CD4-positive, CD25-positive, alpha-beta regulatory T cell (primary cell): Measurements from ENCODE around the gene TCOF1. TPM values are rescaled to one million over a fixed set of nuclear protein-coding genes. Genes with fewer than 3 reads are reported as not detected.

Source experiments
- ATAC-seq, 2 donors: fragments of 150-1000 bp; cut with Tn5 transposase; one replicate each; pipeline ENCODE4 v1.10.0; 2021; ENCODE audit warnings: low read depth in 2 of 2, moderate number of reproducible peaks in 2 of 2, moderate library complexity in 1 of 2
- DNase-seq, 3 donors: peaks; one replicate each; pipeline versions ENCODE4 v3.0.0 to v3.0.0-alpha.2; 2012 to 2022; ENCODE audit warnings: mixed read lengths in 1 of 3
- H3K27ac ChIP-seq: one replicate; pipeline ENCODE4 v1.7.0; 2013; ENCODE audit warnings: mild to moderate bottlenecking, low read length; ENCODE audit not compliant: insufficient read depth, poor library complexity, severe bottlenecking
- H3K27me3 ChIP-seq: one replicate; pipeline ENCODE4 v1.7.0; 2013; ENCODE audit warnings: low read length; ENCODE audit not compliant: control insufficient read depth, insufficient read depth
- H3K36me3 ChIP-seq: one replicate; pipeline ENCODE4 v1.7.0; 2013; ENCODE audit warnings: mild to moderate bottlenecking, low read length, moderate library complexity; ENCODE audit not compliant: control insufficient read depth, insufficient read depth
- H3K4me1 ChIP-seq: 2 replicates; pipeline ENCODE4 v1.7.0; 2013; ENCODE audit warnings: mild to moderate bottlenecking, low read length; ENCODE audit not compliant: insufficient read depth, control insufficient read depth, poor library complexity, severe bottlenecking
- H3K4me3 ChIP-seq: one replicate; pipeline ENCODE4 v1.7.0; 2013; ENCODE audit warnings: low read depth, mild to moderate bottlenecking, low read length, moderate library complexity
- H3K9me3 ChIP-seq, 2 experiments: 1 replicate in 1 of 2; 2 replicates in 1 of 2; pipeline ENCODE4 v1.7.0; 2013; ENCODE audit warnings: low read length in 2 of 2, mild to moderate bottlenecking in 1 of 2, moderate library complexity in 1 of 2; ENCODE audit not compliant: control insufficient read depth in 2 of 2
- H3K27ac Mint-ChIP-seq, 3 donors: one replicate each; pipeline ENCODE4 v1.8.0; 2020 to 2022; ENCODE audit warnings: mild to moderate bottlenecking in 3 of 3, mixed read lengths in 3 of 3, moderate library complexity in 2 of 3
- H3K27me3 Mint-ChIP-seq: one replicate; pipeline ENCODE4 v1.8.0; 2022; ENCODE audit warnings: mild to moderate bottlenecking, mixed read lengths
- H3K36me3 Mint-ChIP-seq: one replicate; pipeline ENCODE4 v1.8.0; 2020; ENCODE audit warnings: mixed read lengths
- H3K4me1 Mint-ChIP-seq, 4 donors: one replicate each; pipeline ENCODE4 v1.8.0; 2020 to 2022; ENCODE audit warnings: mixed read lengths in 4 of 4, mild to moderate bottlenecking in 1 of 4
- H3K4me3 Mint-ChIP-seq, 4 donors: one replicate each; pipeline ENCODE4 v1.8.0; 2020 to 2022; ENCODE audit warnings: mild to moderate bottlenecking in 4 of 4, mixed read lengths in 4 of 4, moderate library complexity in 3 of 4
- H3K9me3 Mint-ChIP-seq, 7 donors: one replicate each; pipeline ENCODE4 v1.8.0; 2020 to 2022; ENCODE audit warnings: mixed read lengths in 7 of 7, mild to moderate bottlenecking in 3 of 7, moderate library complexity in 2 of 7
- polyA plus RNA-seq, 4 donors: library from polyadenylated mRNA; unstranded; fragments of 300-500 nt; fragmentation: Illumina TruSeq; gene quantifications; one replicate each; pipeline ENCODE4 v1.2.3, GENCODE V29; 2021
- total RNA-seq: library from RNA; stranded (reverse); gene quantifications from one replicate; pipeline ENCODE4 v1.2.3, GENCODE V29; 2022

TCOF1 gene
- total and polyA plus RNA-seq, 5 donors from 2014 or later, result 2.7 to 58.3 (median 3.9) TPM

GRCh38 chr5:150320044-150320613 is 37.4 kb upstream of the TCOF1 start:
- no peak overlapping the region for H3K4me3 Mint-ChIP-seq
- no peaks in the 10 kb centered on the region for H3K4me1 Mint-ChIP-seq
- no peak overlapping the region for H3K27ac ChIP-seq

GRCh38 chr5:150321211-150321610 is 36.3 kb upstream of the TCOF1 start:
- H3K4me3 Mint-ChIP-seq, result no peak overlapping the region
- H3K4me1 Mint-ChIP-seq, result no peaks in the 10 kb centered on the region
- ATAC-seq (no peak), DNase-seq (no peak)
- peaks cover 0 to 2% (median 0%) of the 10 kb centered on the region in 7 donors for H3K9me3 Mint-ChIP-seq
- H3K9me3 ChIP-seq, result no peaks in the 10 kb centered on the region
- H3K36me3 Mint-ChIP-seq, result no peaks in the 10 kb centered on the region
- no peak overlapping the region for H3K27ac Mint-ChIP-seq
- no peaks in the 10 kb centered on the region for H3K27me3 ChIP-seq
- H3K27me3 Mint-ChIP-seq, result peaks cover 14% of the 10 kb centered on the region
- H3K4me3 ChIP-seq, result no peak overlapping the region
- no peaks in the 10 kb centered on the region for H3K36me3 ChIP-seq
- no peak overlapping the region for H3K27ac ChIP-seq
- H3K4me1 ChIP-seq, result no peaks in the 10 kb centered on the region

More at GRCh38 chr5:150320044-150320613, 37.4 kb upstream of the TCOF1 start:
- DNase-seq (no peak), ATAC-seq (no peak)
- H3K36me3 Mint-ChIP-seq, result no peaks in the 10 kb centered on the region
- H3K27ac Mint-ChIP-seq, result no peak overlapping the region
- Histone ChIP-seq H3K9me3 (no peaks in the 10 kb centered on the region), H3K36me3 (no peaks in the 10 kb centered on the region), H3K4me3 (no peak overlapping the region), H3K27me3 (no peaks in the 10 kb centered on the region), H3K4me1 (no peaks in the 10 kb centered on the region)
- H3K9me3 Mint-ChIP-seq, result peaks cover 0 to 2% (median 0%) of the 10 kb centered on the region in 7 donors
- peaks cover 18% of the 10 kb centered on the region for H3K27me3 Mint-ChIP-seq

- Mint-ChIP-seq H3K4me3 (no peak overlapping the region), H3K9me3 (peaks cover 0 to 2% (median 0%) of the 10 kb centered on the region in 7 donors), H3K27ac (no peak overlapping the region), H3K36me3 (no peaks in the 10 kb centered on the region), H3K27me3 (peaks cover 14% of the 10 kb centered on the region), H3K4me1 (no peaks in the 10 kb centered on the region)
- no peaks in the 10 kb centered on the region for H3K36me3 ChIP-seq
- DNase-seq (no peak), ATAC-seq (no peak)
- H3K27ac ChIP-seq, result no peak overlapping the region
- no peak overlapping the region for H3K4me3 ChIP-seq
- no peaks in the 10 kb centered on the region for H3K27me3 ChIP-seq
- H3K9me3 ChIP-seq, result no peaks in the 10 kb centered on the region
- no peaks in the 10 kb centered on the region for H3K4me1 ChIP-seq
Measured at GRCh38 chr5:150321784-150322183, 35.7 kb upstream of the TCOF1 start.

GRCh38 chr5:150322202-150322601 is 35.3 kb upstream of the TCOF1 start:
- Mint-ChIP-seq H3K9me3 (peaks cover 0 to 2% (median 0%) of the 10 kb centered on the region in 7 donors), H3K4me3 (no peak overlapping the region), H3K27ac (no peak overlapping the region), H3K4me1 (no peaks in the 10 kb centered on the region), H3K27me3 (peaks cover 14% of the 10 kb centered on the region), H3K36me3 (no peaks in the 10 kb centered on the region)
- Histone ChIP-seq H3K36me3 (no peaks in the 10 kb centered on the region), H3K4me1 (no peaks in the 10 kb centered on the region), H3K4me3 (no peak overlapping the region), H3K27me3 (no peaks in the 10 kb centered on the region), H3K9me3 (no peaks in the 10 kb centered on the region), H3K27ac (no peak overlapping the region)
- ATAC-seq (no peak), DNase-seq (no peak)

GRCh38 chr5:150323092-150323491 is 34.4 kb upstream of the TCOF1 start:
- H3K27ac Mint-ChIP-seq, result no peak overlapping the region
- Histone ChIP-seq H3K36me3 (no peaks in the 10 kb centered on the region), H3K9me3 (no peaks in the 10 kb centered on the region), H3K4me3 (no peak overlapping the region), H3K4me1 (no peaks in the 10 kb centered on the region), H3K27ac (no peak overlapping the region), H3K27me3 (no peaks in the 10 kb centered on the region)
- no peak overlapping the region for H3K4me3 Mint-ChIP-seq
- ATAC-seq (no peak), DNase-seq (no peak)
- H3K27me3 Mint-ChIP-seq, result peaks cover 18% of the 10 kb centered on the region
- peaks cover 0 to 2% (median 0%) of the 10 kb centered on the region in 7 donors for H3K9me3 Mint-ChIP-seq
- no peaks in the 10 kb centered on the region for H3K36me3 Mint-ChIP-seq
- no peaks in the 10 kb centered on the region for H3K4me1 Mint-ChIP-seq

GRCh38 chr5:150323819-150324218 is 33.7 kb upstream of the TCOF1 start:
- Mint-ChIP-seq H3K9me3 (peaks cover 0 to 2% (median 0%) of the 10 kb centered on the region in 7 donors), H3K4me3 (no peak overlapping the region), H3K27ac (no peak overlapping the region), H3K27me3 (peaks cover 16% of the 10 kb centered on the region), H3K36me3 (no peaks in the 10 kb centered on the region), H3K4me1 (no peaks in the 10 kb centered on the region)
- H3K9me3 ChIP-seq, result no peaks in the 10 kb centered on the region
- no peaks in the 10 kb centered on the region for H3K4me1 ChIP-seq
- ATAC-seq, result no peak
- DNase-seq, result no peak
- no peaks in the 10 kb centered on the region for H3K27me3 ChIP-seq
- H3K36me3 ChIP-seq, result no peaks in the 10 kb centered on the region
- H3K27ac ChIP-seq, result no peak overlapping the region
- no peak overlapping the region for H3K4me3 ChIP-seq

- no peak overlapping the region for H3K4me3 ChIP-seq
- no peaks in the 10 kb centered on the region for H3K9me3 ChIP-seq
- Mint-ChIP-seq H3K9me3 (peaks cover 0 to 2% (median 0%) of the 10 kb centered on the region in 7 donors), H3K4me3 (no peak overlapping the region), H3K27me3 (peaks cover 16% of the 10 kb centered on the region), H3K4me1 (no peaks in the 10 kb centered on the region), H3K36me3 (peaks cover 3% of the 10 kb centered on the region), H3K27ac (no peak overlapping the region)
- no peaks in the 10 kb centered on the region for H3K4me1 ChIP-seq
- H3K27me3 ChIP-seq, result no peaks in the 10 kb centered on the region
- ATAC-seq (no peak), DNase-seq (no peak)
- H3K27ac ChIP-seq, result no peak overlapping the region
- H3K36me3 ChIP-seq, result no peaks in the 10 kb centered on the region
Measured at GRCh38 chr5:150325426-150325825, 32.1 kb upstream of the TCOF1 start.

- no peak overlapping the region for H3K4me3 ChIP-seq
- ATAC-seq (no peak), DNase-seq (no peak)
- H3K4me3 Mint-ChIP-seq, result no peak overlapping the region
- H3K4me1 Mint-ChIP-seq, result no peaks in the 10 kb centered on the region
- H3K27ac Mint-ChIP-seq, result no peak overlapping the region
- peaks cover 3% of the 10 kb centered on the region for H3K36me3 Mint-ChIP-seq
- H3K36me3 ChIP-seq, result no peaks in the 10 kb centered on the region
- peaks cover 16% of the 10 kb centered on the region for H3K27me3 Mint-ChIP-seq
- H3K9me3 ChIP-seq, result no peaks in the 10 kb centered on the region
- H3K27ac ChIP-seq, result no peak overlapping the region
- no peaks in the 10 kb centered on the region for H3K27me3 ChIP-seq
- H3K9me3 Mint-ChIP-seq, result no peaks in the 10 kb centered on the region
- no peaks in the 10 kb centered on the region for H3K4me1 ChIP-seq
Measured at GRCh38 chr5:150326707-150327106, 30.8 kb upstream of the TCOF1 start.
